WTC11 (cell line): ENCODE results near the gene SLC9A7. TPM values are rescaled to one million over a fixed set of nuclear protein-coding genes. Genes with fewer than 3 reads are reported as not detected.

Source experiments
- ATAC-seq: fragments of 200-7000 bp; cut with Tn5 transposase; 2 replicates; pipeline ENCODE4 v1.10.0; 2021; ENCODE audit warnings: mild to moderate bottlenecking, moderate library complexity
- CTCF ChIA-PET: fragments of 300-600 bp; sonication (Branson Sonifier 250); formaldehyde crosslinking; loops from one replicate; lab custom pipeline; 2021; ENCODE audit warnings: antibody characterized with exemption; lab: Charles Lee
- POLR2A ChIA-PET: fragments of 350-600 bp; sonication (Branson Sonifier 250); formaldehyde crosslinking; loops from one replicate; lab custom pipeline; 2021; ENCODE audit warnings: antibody characterized with exemption; lab: Charles Lee
- DNase-seq: peaks from one replicate; pipeline ENCODE4 v3.0.0; 2021; ENCODE audit warnings: low spot score
- H3K27ac Mint-ChIP-seq: 2 replicates; pipeline ENCODE4 v1.8.0; 2021; ENCODE audit warnings: mixed read lengths
- H3K27me3 Mint-ChIP-seq: 2 replicates; pipeline ENCODE4 v1.8.0; 2021; ENCODE audit warnings: low read depth, mild to moderate bottlenecking, moderate library complexity, mixed read lengths
- H3K36me3 Mint-ChIP-seq: 2 replicates; pipeline ENCODE4 v1.8.0; 2021; ENCODE audit warnings: mixed read lengths
- H3K4me1 Mint-ChIP-seq: 2 replicates; pipeline ENCODE4 v1.8.0; 2022; ENCODE audit warnings: mixed read lengths
- H3K4me3 Mint-ChIP-seq: 2 replicates; pipeline ENCODE4 v1.8.0; 2021; ENCODE audit warnings: mild to moderate bottlenecking, moderate library complexity, mixed read lengths
- H3K9me3 Mint-ChIP-seq: 2 replicates; pipeline ENCODE4 v1.8.0; 2021; ENCODE audit warnings: mixed read lengths
- ATF1 ChIP-seq: sonication (generic); formaldehyde crosslinking; IDR thresholded peaks from 2 replicates; pipeline ENCODE4 v1.8.1; 2023; ENCODE audit warnings: mild to moderate bottlenecking, moderate library complexity, missing genetic modification reagents
- EMX1 ChIP-seq: fragments of 250-450 bp; sonication (Bioruptor Pico); IDR thresholded peaks from 2 replicates; pipeline ENCODE4 v1.8.0; 2021; ENCODE audit warnings: mild to moderate bottlenecking
- ETV6 ChIP-seq: sonication (generic); formaldehyde crosslinking; IDR thresholded peaks from 2 replicates; pipeline ENCODE4 v1.8.1; 2022; ENCODE audit warnings: mild to moderate bottlenecking, missing genetic modification reagents
- OVOL2 ChIP-seq: fragments of 250-450 bp; sonication (Bioruptor Pico); IDR thresholded peaks from 2 replicates; pipeline ENCODE4 v1.9.0; 2021; ENCODE audit warnings: mild to moderate bottlenecking, borderline replicate concordance
- RELA ChIP-seq: sonication (generic); formaldehyde crosslinking; IDR thresholded peaks from 2 replicates; pipeline ENCODE4 v1.8.1; 2022; ENCODE audit warnings: missing genetic modification reagents, mild to moderate bottlenecking, borderline replicate concordance
- SOX15 ChIP-seq: fragments of 250-450 bp; sonication (Bioruptor Pico); IDR thresholded peaks from 2 replicates; pipeline ENCODE4 v1.9.0; 2021; ENCODE audit warnings: mild to moderate bottlenecking
- SP1 ChIP-seq: sonication (generic); formaldehyde crosslinking; conservative IDR thresholded peaks from 2 replicates; pipeline ENCODE4 v1.8.1; 2022; ENCODE audit warnings: missing genetic modification reagents
- TCF7 ChIP-seq: sonication (generic); formaldehyde crosslinking; IDR thresholded peaks from 2 replicates; pipeline ENCODE4 v1.8.0; 2022; ENCODE audit warnings: mild to moderate bottlenecking, low read depth, missing genetic modification reagents, moderate library complexity
- TP53 ChIP-seq: sonication (generic); formaldehyde crosslinking; IDR thresholded peaks from 2 replicates; pipeline ENCODE4 v1.8.1; 2023; ENCODE audit warnings: mild to moderate bottlenecking, missing genetic modification reagents
- ZBTB21 ChIP-seq: sonication (generic); formaldehyde crosslinking; IDR thresholded peaks from 2 replicates; pipeline ENCODE4 v1.8.1; 2023; ENCODE audit warnings: mild to moderate bottlenecking, missing genetic modification reagents, borderline replicate concordance
- ZNF416 ChIP-seq: fragments of 250-450 bp; sonication (Bioruptor Pico); IDR thresholded peaks from 2 replicates; pipeline ENCODE4 v1.9.0; 2021; ENCODE audit warnings: mild to moderate bottlenecking, inconsistent platforms
- total RNA-seq: library from RNA; stranded (reverse); gene quantifications from 3 replicates; pipeline ENCODE4 v1.2.3, GENCODE V29; 2021
- TF ChIP-seq, protein P1 (sequence below): sonication (generic); formaldehyde crosslinking; IDR thresholded peaks from 2 replicates; pipeline ENCODE4 v1.8.1; 2023; ENCODE audit warnings: mild to moderate bottlenecking, missing genetic modification reagents, borderline replicate concordance
- TF ChIP-seq, protein P2 (sequence below): sonication (generic); formaldehyde crosslinking; IDR thresholded peaks from 2 replicates; pipeline ENCODE4 v1.8.0; 2023; ENCODE audit warnings: missing genetic modification reagents
- TF ChIP-seq, protein P3 (sequence below): sonication (generic); formaldehyde crosslinking; IDR thresholded peaks from 2 replicates; pipeline ENCODE4 v1.8.1; 2022; ENCODE audit warnings: low read depth, missing genetic modification reagents, borderline replicate concordance
- TF ChIP-seq, protein P4 (sequence below): sonication (generic); formaldehyde crosslinking; IDR thresholded peaks from 2 replicates; pipeline ENCODE4 v1.8.0; 2022; ENCODE audit warnings: mild to moderate bottlenecking, missing genetic modification reagents
- TF ChIP-seq, protein P5 (sequence below): sonication (generic); formaldehyde crosslinking; IDR thresholded peaks from 2 replicates; pipeline ENCODE4 v1.8.1; 2023; ENCODE audit warnings: mild to moderate bottlenecking, missing genetic modification reagents
- TF ChIP-seq, protein P6 (sequence below): sonication (generic); formaldehyde crosslinking; IDR thresholded peaks from 2 replicates; pipeline ENCODE4 v1.8.1; 2023; ENCODE audit warnings: mild to moderate bottlenecking, missing genetic modification reagents, moderate library complexity

SLC9A7 gene
- total RNA-seq, 1 experiment from 2014 or later, result 18.0 TPM

DNA sequence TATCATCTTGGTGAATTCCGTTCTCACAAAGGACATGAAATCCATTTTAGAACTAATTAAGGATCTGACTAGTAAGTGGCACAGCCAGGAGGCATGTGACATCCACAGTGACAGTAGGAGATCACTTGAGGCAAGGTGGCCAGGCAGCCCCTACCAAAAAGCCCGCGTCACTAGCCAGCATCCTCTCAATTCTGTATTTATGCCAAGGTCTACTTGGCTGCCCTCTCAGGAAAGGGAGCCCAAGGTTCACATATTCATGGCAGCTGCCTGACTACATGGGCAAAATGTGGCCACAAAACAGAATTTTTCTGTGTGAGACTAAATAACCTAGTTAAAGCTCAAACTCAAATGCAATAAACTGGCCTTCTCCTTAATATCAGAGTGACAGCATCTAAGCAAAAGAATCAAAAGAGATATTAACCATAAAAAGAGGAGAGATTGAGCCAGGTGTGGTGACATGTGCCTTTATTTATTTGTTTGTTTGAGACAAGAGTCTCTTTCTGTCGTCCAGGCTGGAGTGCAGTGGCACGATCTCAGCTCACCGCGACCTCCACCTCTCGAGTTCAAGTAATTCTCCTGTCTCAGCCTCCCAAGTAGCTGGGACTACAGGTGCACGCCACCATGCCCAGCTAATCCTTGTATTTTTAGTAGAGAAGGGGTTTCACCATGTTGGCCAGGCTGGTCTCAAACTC, 51.5 kb downstream of the SLC9A7 start:
- Mint-ChIP-seq H3K27me3 (no peaks in the 10 kb centered on the region), H3K4me3 (no peak overlapping the region), H3K4me1 (peaks cover 25% of the 10 kb centered on the region), H3K36me3 (no peaks in the 10 kb centered on the region), H3K27ac (no peak overlapping the region), H3K9me3 (no peaks in the 10 kb centered on the region)
- ATAC-seq (no peak), DNase-seq (no peak)
- ChIA-PET POLR2A (interaction anchor here (0.7 kb wide), 1 partner anchor 12 kb away, joined by 5 read pairs; no protein-coding TSS in a partner anchor), CTCF (no interaction called here)
- no peak for TF ChIP-seq TCF7 (CRISPR knock-in tag)

DNA sequence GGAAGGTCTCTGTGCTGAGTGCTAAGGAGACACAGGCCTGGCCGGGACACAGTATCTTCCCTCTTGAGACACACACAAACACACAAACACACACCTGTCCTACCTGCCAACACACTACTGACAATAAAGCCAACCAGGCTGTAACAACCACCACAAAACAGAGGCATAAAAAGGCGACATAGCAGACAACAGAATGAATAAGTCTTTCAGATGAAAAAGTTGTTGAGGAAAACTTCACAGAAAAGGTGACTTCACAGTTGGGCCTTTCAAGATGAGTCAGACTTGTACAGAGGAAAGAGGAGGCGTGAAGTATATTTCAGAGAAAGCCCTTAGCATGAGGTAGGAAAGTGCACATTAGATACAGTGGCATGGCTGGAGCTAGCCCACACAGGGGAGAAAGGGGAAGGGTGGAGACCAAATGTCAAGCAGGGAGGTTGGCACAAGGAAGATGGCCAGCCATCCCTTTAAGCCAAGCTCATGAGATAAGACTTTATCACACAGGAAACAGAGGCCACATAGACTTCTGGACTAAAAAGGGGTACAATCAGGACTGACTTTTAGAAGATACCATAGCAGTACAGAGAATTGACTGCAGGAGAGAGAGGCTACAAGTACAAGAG, 54.0 kb downstream of the SLC9A7 start:
- no peak overlapping the region for H3K27ac Mint-ChIP-seq
- no peak for ATAC-seq
- H3K9me3 Mint-ChIP-seq, result no peaks in the 10 kb centered on the region
- 0 out of 2 replicates have a peak, but pooled peaks cover 6% of the 10 kb centered on the region for H3K4me1 Mint-ChIP-seq
- POLR2A ChIA-PET, result no interaction called here
- H3K36me3 Mint-ChIP-seq, result no peaks in the 10 kb centered on the region
- TF ChIP-seq ETV6, result no peak
- TF ChIP-seq, protein P1, sequence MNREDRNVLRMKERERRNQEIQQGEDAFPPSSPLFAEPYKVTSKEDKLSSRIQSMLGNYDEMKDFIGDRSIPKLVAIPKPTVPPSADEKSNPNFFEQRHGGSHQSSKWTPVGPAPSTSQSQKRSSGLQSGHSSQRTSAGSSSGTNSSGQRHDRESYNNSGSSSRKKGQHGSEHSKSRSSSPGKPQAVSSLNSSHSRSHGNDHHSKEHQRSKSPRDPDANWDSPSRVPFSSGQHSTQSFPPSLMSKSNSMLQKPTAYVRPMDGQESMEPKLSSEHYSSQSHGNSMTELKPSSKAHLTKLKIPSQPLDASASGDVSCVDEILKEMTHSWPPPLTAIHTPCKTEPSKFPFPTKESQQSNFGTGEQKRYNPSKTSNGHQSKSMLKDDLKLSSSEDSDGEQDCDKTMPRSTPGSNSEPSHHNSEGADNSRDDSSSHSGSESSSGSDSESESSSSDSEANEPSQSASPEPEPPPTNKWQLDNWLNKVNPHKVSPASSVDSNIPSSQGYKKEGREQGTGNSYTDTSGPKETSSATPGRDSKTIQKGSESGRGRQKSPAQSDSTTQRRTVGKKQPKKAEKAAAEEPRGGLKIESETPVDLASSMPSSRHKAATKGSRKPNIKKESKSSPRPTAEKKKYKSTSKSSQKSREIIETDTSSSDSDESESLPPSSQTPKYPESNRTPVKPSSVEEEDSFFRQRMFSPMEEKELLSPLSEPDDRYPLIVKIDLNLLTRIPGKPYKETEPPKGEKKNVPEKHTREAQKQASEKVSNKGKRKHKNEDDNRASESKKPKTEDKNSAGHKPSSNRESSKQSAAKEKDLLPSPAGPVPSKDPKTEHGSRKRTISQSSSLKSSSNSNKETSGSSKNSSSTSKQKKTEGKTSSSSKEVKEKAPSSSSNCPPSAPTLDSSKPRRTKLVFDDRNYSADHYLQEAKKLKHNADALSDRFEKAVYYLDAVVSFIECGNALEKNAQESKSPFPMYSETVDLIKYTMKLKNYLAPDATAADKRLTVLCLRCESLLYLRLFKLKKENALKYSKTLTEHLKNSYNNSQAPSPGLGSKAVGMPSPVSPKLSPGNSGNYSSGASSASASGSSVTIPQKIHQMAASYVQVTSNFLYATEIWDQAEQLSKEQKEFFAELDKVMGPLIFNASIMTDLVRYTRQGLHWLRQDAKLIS (CRISPR knock-in tag), result no peak
- TF ChIP-seq SP1, result no peak
- TF ChIP-seq, all 79 proteins: peak for 0
- H3K4me3 Mint-ChIP-seq, result no peak overlapping the region
- no peak for DNase-seq
- H3K27me3 Mint-ChIP-seq, result no peaks in the 10 kb centered on the region
- CTCF ChIA-PET, result no interaction called here

DNA sequence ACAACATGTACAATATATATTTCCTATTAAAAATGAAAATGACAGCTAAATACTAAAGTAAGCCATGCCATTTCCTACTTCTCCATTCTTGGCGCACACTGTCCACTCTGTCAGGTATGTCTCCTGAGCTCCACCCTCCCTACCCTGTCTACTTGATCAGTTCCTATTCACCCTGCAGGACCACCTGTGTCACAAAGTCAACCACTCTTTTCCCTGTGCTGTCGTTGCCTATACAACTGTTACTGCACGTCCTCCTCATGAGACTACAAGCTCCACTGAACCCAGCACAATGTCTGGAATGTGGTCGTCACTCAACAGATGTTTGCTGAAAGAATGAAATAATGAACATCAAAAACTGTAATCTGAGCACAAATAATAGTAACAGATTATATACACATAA, 54.9 kb downstream of the SLC9A7 start:
- Mint-ChIP-seq H3K9me3 (no peaks in the 10 kb centered on the region), H3K4me1 (peaks cover 10% of the 10 kb centered on the region), H3K27ac (no peak overlapping the region), H3K36me3 (no peaks in the 10 kb centered on the region), H3K4me3 (no peak overlapping the region), H3K27me3 (no peaks in the 10 kb centered on the region)
- ATAC-seq (no peak), DNase-seq (no peak)
- POLR2A ChIA-PET, result no interaction called here
- TF ChIP-seq ZNF416 (CRISPR knock-in tag), result no peak
- no peak for TF ChIP-seq SOX15 (CRISPR knock-in tag)
- no peak for TF ChIP-seq SP1
- no peak for TF ChIP-seq OVOL2 (CRISPR knock-in tag)
- CTCF ChIA-PET, result no interaction called here

DNA sequence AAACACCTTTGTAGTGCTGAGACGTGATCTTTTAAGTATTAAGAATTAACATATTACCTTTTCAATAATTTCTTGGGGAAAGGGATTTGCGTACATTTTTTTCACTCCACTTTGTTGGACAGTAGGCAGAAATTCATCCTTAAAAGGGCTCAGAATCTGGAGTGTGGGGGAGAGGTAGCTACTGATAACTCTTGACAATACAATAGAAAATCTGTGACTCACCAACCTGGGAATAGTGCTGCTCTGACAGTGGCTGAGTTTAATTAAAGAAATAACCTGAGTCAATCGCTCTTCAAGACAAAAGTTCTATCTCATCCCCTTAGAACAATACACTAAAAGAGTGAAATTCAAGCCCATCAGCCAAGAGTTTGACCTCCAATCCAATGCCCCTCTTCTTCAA, 60.2 kb downstream of the SLC9A7 start:
- Mint-ChIP-seq H3K4me1 (peaks cover 33% of the 10 kb centered on the region), H3K9me3 (no peaks in the 10 kb centered on the region), H3K36me3 (no peaks in the 10 kb centered on the region), H3K27me3 (no peaks in the 10 kb centered on the region), H3K27ac (peak overlapping the region; percentile 9; the same call in 1 of the 2 replicates), H3K4me3 (peak overlapping the region; percentile 58)
- DNase-seq, result no peak
- CTCF ChIA-PET, result no interaction called here
- POLR2A ChIA-PET, result no interaction called here
- ATAC-seq, result no peak
- TF ChIP-seq ZBTB21 (CRISPR knock-in tag), result no peak
- TF ChIP-seq TP53 (CRISPR knock-in tag), result no peak
- TF ChIP-seq, protein P2, sequence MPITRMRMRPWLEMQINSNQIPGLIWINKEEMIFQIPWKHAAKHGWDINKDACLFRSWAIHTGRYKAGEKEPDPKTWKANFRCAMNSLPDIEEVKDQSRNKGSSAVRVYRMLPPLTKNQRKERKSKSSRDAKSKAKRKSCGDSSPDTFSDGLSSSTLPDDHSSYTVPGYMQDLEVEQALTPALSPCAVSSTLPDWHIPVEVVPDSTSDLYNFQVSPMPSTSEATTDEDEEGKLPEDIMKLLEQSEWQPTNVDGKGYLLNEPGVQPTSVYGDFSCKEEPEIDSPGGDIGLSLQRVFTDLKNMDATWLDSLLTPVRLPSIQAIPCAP, result no peak
- no peak for TF ChIP-seq EMX1
- TF ChIP-seq, protein P3, sequence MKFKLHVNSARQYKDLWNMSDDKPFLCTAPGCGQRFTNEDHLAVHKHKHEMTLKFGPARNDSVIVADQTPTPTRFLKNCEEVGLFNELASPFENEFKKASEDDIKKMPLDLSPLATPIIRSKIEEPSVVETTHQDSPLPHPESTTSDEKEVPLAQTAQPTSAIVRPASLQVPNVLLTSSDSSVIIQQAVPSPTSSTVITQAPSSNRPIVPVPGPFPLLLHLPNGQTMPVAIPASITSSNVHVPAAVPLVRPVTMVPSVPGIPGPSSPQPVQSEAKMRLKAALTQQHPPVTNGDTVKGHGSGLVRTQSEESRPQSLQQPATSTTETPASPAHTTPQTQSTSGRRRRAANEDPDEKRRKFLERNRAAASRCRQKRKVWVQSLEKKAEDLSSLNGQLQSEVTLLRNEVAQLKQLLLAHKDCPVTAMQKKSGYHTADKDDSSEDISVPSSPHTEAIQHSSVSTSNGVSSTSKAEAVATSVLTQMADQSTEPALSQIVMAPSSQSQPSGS (CRISPR knock-in tag), result no peak
- TF ChIP-seq RELA, result no peak
- TF ChIP-seq ATF1 (CRISPR knock-in tag), result no peak
- TF ChIP-seq, protein P4, sequence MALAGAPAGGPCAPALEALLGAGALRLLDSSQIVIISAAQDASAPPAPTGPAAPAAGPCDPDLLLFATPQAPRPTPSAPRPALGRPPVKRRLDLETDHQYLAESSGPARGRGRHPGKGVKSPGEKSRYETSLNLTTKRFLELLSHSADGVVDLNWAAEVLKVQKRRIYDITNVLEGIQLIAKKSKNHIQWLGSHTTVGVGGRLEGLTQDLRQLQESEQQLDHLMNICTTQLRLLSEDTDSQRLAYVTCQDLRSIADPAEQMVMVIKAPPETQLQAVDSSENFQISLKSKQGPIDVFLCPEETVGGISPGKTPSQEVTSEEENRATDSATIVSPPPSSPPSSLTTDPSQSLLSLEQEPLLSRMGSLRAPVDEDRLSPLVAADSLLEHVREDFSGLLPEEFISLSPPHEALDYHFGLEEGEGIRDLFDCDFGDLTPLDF (CRISPR knock-in tag), result no peak
- TF ChIP-seq ZNF416 (CRISPR knock-in tag), result no peak
- TF ChIP-seq, protein P5, sequence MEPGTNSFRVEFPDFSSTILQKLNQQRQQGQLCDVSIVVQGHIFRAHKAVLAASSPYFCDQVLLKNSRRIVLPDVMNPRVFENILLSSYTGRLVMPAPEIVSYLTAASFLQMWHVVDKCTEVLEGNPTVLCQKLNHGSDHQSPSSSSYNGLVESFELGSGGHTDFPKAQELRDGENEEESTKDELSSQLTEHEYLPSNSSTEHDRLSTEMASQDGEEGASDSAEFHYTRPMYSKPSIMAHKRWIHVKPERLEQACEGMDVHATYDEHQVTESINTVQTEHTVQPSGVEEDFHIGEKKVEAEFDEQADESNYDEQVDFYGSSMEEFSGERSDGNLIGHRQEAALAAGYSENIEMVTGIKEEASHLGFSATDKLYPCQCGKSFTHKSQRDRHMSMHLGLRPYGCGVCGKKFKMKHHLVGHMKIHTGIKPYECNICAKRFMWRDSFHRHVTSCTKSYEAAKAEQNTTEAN (CRISPR knock-in tag), result no peak
- TF ChIP-seq, protein P6, sequence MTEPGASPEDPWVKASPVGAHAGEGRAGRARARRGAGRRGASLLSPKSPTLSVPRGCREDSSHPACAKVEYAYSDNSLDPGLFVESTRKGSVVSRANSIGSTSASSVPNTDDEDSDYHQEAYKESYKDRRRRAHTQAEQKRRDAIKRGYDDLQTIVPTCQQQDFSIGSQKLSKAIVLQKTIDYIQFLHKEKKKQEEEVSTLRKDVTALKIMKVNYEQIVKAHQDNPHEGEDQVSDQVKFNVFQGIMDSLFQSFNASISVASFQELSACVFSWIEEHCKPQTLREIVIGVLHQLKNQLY (CRISPR knock-in tag), result no peak
